ENCODE measurements around the gene ITGA11. TPM values are rescaled to one million over a fixed set of nuclear protein-coding genes. Genes with fewer than 3 reads are reported as not detected.

ITGA11 gene
- total RNA-seq, 2 donors from 2014 or later: 0.99 to 1.0 TPM

DNA sequence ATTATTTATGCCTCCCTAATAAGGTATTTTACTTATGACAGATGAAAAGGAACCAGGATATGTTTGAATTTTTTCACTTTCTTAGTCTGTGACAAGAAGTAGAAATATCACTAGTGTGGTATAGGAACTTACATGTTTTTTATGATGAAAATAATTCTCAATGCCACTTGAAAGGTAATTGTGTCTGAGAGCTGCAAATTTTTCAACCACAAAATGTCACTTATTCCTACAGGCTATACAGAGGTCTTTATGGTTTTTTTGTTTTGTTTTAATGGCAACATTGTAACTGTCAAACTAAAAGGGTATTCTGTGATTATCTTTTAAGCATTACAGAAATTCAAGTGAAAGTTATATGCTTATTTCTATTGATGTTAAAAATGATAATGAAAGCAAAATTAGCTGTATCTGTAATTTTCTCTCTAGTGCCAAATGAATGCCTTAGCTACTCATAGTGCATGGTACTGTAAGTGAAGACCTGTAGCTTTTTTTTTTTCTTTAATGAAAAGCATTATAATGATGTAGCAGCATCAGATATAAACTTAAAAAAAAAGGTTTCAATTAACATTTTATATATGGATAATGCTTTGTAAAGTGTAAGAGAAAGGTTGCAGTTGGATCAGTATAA lies 139.7 kb downstream of the ITGA11 start:
- H3K27ac ChIP-seq: no peak overlapping the region
- ATAC-seq (no peak), DNase-seq (no peak)
- TF ChIP-seq POLR2A (IDR thresholded peaks at IDR 0.05): no peak
- TF ChIP-seq, protein P1, sequence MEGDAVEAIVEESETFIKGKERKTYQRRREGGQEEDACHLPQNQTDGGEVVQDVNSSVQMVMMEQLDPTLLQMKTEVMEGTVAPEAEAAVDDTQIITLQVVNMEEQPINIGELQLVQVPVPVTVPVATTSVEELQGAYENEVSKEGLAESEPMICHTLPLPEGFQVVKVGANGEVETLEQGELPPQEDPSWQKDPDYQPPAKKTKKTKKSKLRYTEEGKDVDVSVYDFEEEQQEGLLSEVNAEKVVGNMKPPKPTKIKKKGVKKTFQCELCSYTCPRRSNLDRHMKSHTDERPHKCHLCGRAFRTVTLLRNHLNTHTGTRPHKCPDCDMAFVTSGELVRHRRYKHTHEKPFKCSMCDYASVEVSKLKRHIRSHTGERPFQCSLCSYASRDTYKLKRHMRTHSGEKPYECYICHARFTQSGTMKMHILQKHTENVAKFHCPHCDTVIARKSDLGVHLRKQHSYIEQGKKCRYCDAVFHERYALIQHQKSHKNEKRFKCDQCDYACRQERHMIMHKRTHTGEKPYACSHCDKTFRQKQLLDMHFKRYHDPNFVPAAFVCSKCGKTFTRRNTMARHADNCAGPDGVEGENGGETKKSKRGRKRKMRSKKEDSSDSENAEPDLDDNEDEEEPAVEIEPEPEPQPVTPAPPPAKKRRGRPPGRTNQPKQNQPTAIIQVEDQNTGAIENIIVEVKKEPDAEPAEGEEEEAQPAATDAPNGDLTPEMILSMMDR (IDR thresholded peaks at IDR 0.05): no peak
- H3K4me1 ChIP-seq: no peaks in the 10 kb centered on the region
- H3K36me3 ChIP-seq (replicated peaks in 1 of 2; ENCODE audit: insufficient read depth in 1 of 2, low read depth in 2 of 2): peaks cover 0 to 7% of the 10 kb centered on the region in 2 donors
- no peak overlapping the region for H3K4me3 ChIP-seq
- intact Hi-C loops (cut with DNase I): no loop called here
- no peaks in the 10 kb centered on the region for H3K27me3 ChIP-seq
- H3K9me3 ChIP-seq: no peaks in the 10 kb centered on the region

DNA sequence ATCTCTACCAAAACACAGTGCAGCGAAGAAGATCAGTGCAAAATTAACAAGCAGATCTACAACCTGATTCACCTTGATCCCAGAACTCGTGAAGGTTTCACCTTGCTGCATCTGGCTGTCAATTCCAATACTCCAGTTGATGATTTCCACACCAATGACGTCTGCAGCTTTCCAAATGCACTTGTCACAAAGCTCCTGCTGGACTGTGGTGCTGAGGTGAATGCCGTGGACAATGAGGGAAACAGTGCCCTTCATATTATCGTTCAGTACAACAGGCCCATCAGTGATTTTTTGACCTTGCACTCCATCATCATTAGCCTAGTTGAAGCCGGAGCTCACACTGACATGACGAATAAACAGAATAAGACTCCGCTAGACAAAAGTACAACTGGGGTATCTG lies 141.2 kb downstream of the ITGA11 start:
- TF ChIP-seq POLR2A (IDR thresholded peaks at IDR 0.05): no peak
- TF ChIP-seq, protein P1 (IDR thresholded peaks at IDR 0.05): no peak
- ATAC-seq: no peak

DNA sequence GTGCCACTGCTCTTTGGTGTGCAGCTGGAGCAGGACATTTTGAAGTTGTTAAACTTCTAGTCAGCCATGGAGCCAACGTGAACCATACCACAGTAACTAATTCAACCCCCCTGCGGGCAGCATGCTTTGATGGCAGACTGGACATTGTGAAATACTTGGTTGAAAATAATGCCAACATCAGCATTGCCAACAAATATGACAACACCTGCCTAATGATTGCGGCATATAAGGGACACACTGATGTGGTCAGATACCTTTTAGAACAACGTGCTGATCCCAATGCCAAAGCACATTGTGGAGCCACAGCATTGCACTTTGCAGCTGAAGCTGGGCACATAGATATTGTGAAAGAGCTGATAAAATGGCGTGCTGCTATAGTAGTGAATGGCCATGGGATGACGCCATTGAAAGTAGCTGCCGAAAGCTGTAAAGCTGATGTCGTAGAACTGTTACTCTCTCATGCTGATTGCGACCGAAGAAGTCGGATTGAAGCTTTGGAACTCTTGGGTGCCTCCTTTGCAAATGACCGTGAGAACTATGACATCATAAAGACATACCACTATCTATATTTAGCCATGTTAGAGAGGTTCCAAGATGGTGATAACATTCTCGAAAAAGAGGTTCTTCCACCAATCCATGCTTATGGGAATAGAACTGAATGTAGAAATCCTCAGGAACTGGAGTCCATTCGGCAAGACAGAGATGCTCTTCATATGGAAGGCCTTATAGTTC lies 142.2 kb downstream of the ITGA11 start:
- intact Hi-C loops (cut with DNase I): no loop called here
- DNase-seq (no peak), ATAC-seq (no peak)
- no peak overlapping the region for H3K27ac ChIP-seq
- H3K36me3 ChIP-seq (replicated peaks in 1 of 2; ENCODE audit: insufficient read depth in 1 of 2, low read depth in 2 of 2): peaks cover 0 to 7% of the 10 kb centered on the region in 2 donors
- H3K27me3 ChIP-seq: no peaks in the 10 kb centered on the region
- WGBS, 2 donors: 89 to 93% methylated on average over 14 of the region's 14 CpGs
- H3K9me3 ChIP-seq: no peaks in the 10 kb centered on the region
- H3K4me3 ChIP-seq: no peak overlapping the region
- no peak for TF ChIP-seq POLR2A (IDR thresholded peaks at IDR 0.05)
- TF ChIP-seq, protein P1 (IDR thresholded peaks at IDR 0.05): no peak
- H3K4me1 ChIP-seq: peaks cover 10% of the 10 kb centered on the region

More for the DNA sequence above, 141.2 kb downstream of the ITGA11 start:
- WGBS, 2 donors: 68 to 79% methylated on average over 8 of the region's 8 CpGs
- Histone ChIP-seq H3K36me3 (replicated peaks in 1 of 2; ENCODE audit: insufficient read depth in 1 of 2, low read depth in 2 of 2) (peaks cover 0 to 7% of the 10 kb centered on the region in 2 donors), H3K27ac (no peak overlapping the region), H3K4me3 (no peak overlapping the region), H3K9me3 (no peaks in the 10 kb centered on the region), H3K27me3 (no peaks in the 10 kb centered on the region), H3K4me1 (peaks cover 2% of the 10 kb centered on the region)
- intact Hi-C loops (cut with DNase I): no loop called here
- DNase-seq: no peak

DNA sequence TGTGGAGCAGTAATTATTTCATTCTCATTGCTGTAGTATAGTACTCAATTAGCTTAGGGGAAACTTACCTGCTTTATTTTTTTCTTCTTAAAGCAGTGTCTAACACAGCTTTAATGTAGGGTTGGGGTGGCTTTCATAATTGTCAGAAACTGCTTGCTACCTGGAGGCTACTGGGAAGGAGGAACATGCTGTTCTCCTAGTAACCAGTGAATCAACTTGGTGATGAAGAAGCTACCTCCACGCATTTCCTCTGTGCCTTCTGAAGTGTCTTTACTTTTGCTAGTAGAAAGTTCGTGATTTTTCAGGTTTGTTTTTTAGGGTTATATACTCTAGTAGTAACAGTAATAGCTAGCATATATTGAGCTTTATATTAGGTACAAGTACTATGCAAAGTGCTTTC lies 142.9 kb downstream of the ITGA11 start:
- intact Hi-C loops (cut with DNase I): no loop called here
- no peak for TF ChIP-seq POLR2A (IDR thresholded peaks at IDR 0.05)
- TF ChIP-seq, protein P1 (IDR thresholded peaks at IDR 0.05): no peak
- H3K36me3 ChIP-seq (replicated peaks in 1 of 2; ENCODE audit: insufficient read depth in 1 of 2, low read depth in 2 of 2): peaks cover 0 to 7% of the 10 kb centered on the region in 2 donors
- WGBS, 2 donors: 79 to 80% methylated on average over 2 of the region's 2 CpGs
- no peaks in the 10 kb centered on the region for H3K27me3 ChIP-seq
- ATAC-seq: no peak
- no peak for DNase-seq
- peaks cover 14% of the 10 kb centered on the region for H3K4me1 ChIP-seq
- H3K9me3 ChIP-seq: no peaks in the 10 kb centered on the region
- H3K4me3 ChIP-seq: no peak overlapping the region
- H3K27ac ChIP-seq: no peak overlapping the region
